Keratinocyte (primary cell): ENCODE data around the gene LONP2.

Source experiments
- EZH2 ChIP-seq: IDR thresholded peaks from one replicate; pipeline ENCODE4 v1.6.1; 2012; ENCODE audit warnings: inconsistent platforms, mild to moderate bottlenecking, low read length, moderate library complexity
- TF ChIP-seq, protein P1 (sequence below), 3 experiments: IDR thresholded peaks in 1 of 3; conservative IDR thresholded peaks in 1 of 3; optimal IDR thresholded peaks in 1 of 3; 2 replicates in 2 of 3; 3 replicates in 1 of 3; pipeline versions ENCODE3 to v1.5.1; 2011; ENCODE audit warnings: low read length in 3 of 3, mild to moderate bottlenecking in 3 of 3, moderate library complexity in 2 of 3, control low read depth in 1 of 3, inconsistent platforms in 1 of 3; ENCODE audit not compliant: insufficient read depth in 2 of 3; ENCODE audit errors: extremely low read depth in 1 of 3

DNA sequence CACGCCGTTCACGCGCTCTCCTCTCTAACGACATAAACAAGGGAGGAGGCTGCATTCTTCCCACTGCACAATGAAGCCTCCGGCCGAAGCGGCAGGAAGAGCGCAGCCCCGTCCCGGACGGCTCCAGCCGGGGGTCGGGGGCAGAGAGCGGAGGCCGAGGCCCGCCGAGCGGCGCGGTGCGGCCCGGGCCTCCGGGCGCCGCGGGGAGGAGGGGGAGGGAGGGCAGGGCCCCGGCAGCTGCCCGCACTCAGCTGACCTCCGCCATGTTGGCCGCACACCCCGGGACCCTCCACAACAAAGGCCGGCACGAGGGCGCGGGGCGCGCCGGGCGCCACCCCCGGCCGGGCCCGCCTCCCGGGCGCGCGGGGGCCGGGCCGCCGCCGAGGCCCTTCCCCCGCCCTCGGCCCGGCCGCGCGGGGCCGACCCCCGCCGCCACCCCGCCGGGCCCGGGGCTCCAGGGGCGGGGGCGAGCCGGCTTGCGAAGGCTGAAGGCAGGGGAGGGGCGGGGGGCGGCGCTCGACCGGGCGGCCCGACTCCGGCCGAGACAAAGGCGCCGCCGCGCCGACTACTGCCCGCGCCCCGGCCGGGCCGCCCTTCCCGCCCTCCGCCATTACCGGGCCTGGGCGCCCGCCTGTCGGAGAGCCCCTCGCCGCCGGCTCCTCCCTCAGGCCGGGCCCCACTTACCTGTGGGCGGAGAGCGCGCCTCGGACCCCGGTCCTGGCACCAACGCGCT, 140.6 kb downstream of the LONP2 start:
- TF ChIP-seq, protein P1, sequence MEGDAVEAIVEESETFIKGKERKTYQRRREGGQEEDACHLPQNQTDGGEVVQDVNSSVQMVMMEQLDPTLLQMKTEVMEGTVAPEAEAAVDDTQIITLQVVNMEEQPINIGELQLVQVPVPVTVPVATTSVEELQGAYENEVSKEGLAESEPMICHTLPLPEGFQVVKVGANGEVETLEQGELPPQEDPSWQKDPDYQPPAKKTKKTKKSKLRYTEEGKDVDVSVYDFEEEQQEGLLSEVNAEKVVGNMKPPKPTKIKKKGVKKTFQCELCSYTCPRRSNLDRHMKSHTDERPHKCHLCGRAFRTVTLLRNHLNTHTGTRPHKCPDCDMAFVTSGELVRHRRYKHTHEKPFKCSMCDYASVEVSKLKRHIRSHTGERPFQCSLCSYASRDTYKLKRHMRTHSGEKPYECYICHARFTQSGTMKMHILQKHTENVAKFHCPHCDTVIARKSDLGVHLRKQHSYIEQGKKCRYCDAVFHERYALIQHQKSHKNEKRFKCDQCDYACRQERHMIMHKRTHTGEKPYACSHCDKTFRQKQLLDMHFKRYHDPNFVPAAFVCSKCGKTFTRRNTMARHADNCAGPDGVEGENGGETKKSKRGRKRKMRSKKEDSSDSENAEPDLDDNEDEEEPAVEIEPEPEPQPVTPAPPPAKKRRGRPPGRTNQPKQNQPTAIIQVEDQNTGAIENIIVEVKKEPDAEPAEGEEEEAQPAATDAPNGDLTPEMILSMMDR (optimal IDR thresholded peaks at IDR 0.05 in 1 of 3, IDR thresholded peaks at IDR 0.05 in 1 of 3, conservative IDR thresholded peaks at IDR 0.05 in 1 of 3; ENCODE audit: extremely low read depth in 1 of 3, insufficient read depth in 2 of 3, low read length in 3 of 3): no peak
- no peak for TF ChIP-seq EZH2
